Measurements from ENCODE around the gene SOX6. TPM values are rescaled to one million over a fixed set of nuclear protein-coding genes. Genes with fewer than 3 reads are reported as not detected.
A peak's percentile ranks its signal among the peaks of the same experiment; 100 is the strongest.

SOX6 gene
- total RNA-seq, 4 donors from 2014 or later = 0.29 to 20.5 (median 8.2) TPM

DNA sequence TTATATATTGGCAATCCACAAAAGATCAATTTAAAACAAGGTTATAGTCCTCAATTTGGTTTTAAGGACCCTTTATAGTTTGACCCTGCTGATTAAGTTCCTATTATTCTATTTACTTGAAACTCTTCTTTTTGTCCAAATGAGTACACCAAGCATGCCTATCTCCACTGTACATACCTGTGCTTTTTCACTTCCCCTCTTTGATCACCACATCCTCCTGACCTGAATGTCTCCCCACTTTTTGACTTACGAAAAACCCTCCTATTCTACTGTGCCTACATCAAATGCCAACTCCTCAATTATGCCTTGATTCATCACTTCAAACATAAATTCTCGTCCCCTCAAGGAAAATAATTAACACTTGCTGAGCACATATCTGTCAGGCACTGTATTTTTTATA lies 113.5 kb downstream of the SOX6 start:
- H3K4me3 ChIP-seq = no peak overlapping the region
- no peaks in the 10 kb centered on the region for H3K9me3 ChIP-seq
- no peak for TF ChIP-seq POLR2A (IDR thresholded peaks at IDR 0.05)
- TF ChIP-seq, protein P1, sequence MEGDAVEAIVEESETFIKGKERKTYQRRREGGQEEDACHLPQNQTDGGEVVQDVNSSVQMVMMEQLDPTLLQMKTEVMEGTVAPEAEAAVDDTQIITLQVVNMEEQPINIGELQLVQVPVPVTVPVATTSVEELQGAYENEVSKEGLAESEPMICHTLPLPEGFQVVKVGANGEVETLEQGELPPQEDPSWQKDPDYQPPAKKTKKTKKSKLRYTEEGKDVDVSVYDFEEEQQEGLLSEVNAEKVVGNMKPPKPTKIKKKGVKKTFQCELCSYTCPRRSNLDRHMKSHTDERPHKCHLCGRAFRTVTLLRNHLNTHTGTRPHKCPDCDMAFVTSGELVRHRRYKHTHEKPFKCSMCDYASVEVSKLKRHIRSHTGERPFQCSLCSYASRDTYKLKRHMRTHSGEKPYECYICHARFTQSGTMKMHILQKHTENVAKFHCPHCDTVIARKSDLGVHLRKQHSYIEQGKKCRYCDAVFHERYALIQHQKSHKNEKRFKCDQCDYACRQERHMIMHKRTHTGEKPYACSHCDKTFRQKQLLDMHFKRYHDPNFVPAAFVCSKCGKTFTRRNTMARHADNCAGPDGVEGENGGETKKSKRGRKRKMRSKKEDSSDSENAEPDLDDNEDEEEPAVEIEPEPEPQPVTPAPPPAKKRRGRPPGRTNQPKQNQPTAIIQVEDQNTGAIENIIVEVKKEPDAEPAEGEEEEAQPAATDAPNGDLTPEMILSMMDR (IDR thresholded peaks at IDR 0.05) = no peak
- H3K27ac ChIP-seq = no peak overlapping the region
- no peaks in the 10 kb centered on the region for H3K4me1 ChIP-seq
- no peak for DNase-seq
- no peaks in the 10 kb centered on the region for H3K27me3 ChIP-seq
- no peaks in the 10 kb centered on the region for H3K36me3 ChIP-seq
- intact Hi-C loops (cut with DNase I; ENCODE audit: low total_unique reads) = no loop called here

DNA sequence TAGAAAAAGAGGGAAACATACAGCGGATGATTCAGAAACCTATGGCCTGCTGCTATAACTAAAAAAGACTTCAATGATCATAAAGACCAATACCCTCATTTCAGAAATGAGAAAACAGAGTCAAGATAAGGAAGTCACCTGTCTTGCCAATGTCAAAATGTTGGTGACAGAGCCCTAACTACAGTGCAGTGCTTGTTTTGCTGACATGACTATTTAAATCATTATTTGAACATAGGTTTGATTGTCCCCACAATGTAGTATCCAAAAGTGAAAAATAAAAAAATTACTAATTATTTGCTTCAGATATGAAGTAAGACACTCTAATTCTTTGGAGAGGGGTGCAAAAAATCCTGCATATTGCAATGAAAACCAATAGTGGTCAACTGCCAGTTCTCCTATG lies 115.7 kb downstream of the SOX6 start:
- Histone ChIP-seq H3K27ac (no peak overlapping the region), H3K9me3 (no peaks in the 10 kb centered on the region), H3K4me3 (no peak overlapping the region), H3K27me3 (no peaks in the 10 kb centered on the region), H3K4me1 (no peaks in the 10 kb centered on the region), H3K36me3 (no peaks in the 10 kb centered on the region)
- intact Hi-C loops (cut with DNase I; ENCODE audit: low total_unique reads) = no loop called here
- TF ChIP-seq, protein P1 (IDR thresholded peaks at IDR 0.05) = no peak
- TF ChIP-seq POLR2A (IDR thresholded peaks at IDR 0.05) = no peak
- DNase-seq = no peak

DNA sequence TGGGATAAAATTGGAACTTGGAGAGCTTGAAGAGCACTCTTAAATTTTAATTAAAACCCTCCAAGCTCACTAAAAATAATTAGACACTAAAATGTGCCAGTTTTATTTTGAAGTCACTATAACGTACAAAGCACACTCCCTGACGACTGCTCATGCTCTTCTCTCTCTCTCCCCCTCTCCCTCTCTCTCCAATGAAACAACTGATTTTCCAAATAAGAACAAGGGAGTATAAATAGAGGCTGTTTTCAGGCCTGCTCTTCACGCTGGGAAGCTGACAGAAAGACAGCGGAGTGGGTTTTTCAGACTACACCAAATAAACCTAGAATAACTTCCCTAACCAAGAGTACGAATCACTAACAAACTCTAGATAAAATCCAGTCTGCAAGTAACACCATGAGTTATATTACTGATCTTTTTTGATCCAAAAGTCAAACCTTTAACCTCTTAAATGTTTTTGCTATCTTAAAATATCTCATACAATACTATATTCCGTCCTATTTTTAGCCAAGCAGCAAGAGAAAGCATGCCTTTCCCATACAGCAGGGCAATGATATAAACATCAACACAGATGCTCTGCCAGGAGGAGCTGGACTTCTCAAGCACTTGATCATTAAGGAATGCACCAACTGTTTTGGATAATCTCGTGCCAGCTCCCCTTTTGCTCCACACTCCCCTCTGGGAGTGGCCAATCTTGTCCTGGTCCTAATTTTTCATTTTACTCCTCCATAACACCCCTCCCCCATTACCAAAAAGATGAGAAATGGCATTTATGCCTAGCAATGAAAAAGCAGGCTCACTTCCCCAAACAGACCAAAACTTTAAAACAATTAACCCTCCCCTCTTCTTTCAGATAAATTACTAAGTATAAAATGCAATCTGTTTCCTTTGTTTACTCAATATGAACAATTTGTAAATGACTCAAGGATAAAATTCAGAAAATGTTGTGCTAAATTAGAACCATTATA lies 116.9 kb downstream of the SOX6 start:
- Histone ChIP-seq H3K36me3 (no peaks in the 10 kb centered on the region), H3K4me1 (no peaks in the 10 kb centered on the region), H3K9me3 (no peaks in the 10 kb centered on the region), H3K27me3 (no peaks in the 10 kb centered on the region), H3K4me3 (no peak overlapping the region), H3K27ac (peak overlapping the region in 1 of 2 donors; percentile 2)
- DNase-seq = no peak
- intact Hi-C loops (cut with DNase I; ENCODE audit: low total_unique reads) = no loop called here
- TF ChIP-seq, protein P1 (IDR thresholded peaks at IDR 0.05) = no peak

DNA sequence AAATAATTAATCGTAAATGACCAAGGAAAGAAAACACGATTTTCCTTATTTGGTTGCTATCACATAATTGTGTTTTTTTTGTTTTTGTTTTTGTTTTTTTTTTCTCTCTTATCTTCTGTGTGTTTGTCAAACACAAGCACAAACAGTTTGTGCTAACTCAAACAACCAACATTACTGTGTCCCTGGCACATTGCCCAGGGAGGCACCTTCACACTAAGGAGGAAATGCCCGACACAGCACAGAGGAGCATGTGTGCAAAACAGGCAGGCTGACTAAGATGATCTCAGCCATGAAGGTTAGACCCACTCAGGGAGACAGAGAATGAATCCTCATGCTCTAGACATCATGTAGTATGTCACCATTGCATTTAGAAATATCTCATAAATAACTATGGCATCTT lies 130.1 kb downstream of the SOX6 start:
- H3K4me1 ChIP-seq = no peaks in the 10 kb centered on the region
- intact Hi-C loops (cut with DNase I; ENCODE audit: low total_unique reads) = no loop called here
- peak in 1 of 2 donors; percentile 18 for DNase-seq
- H3K27ac ChIP-seq = no peak overlapping the region
- H3K9me3 ChIP-seq = no peaks in the 10 kb centered on the region
- no peak for TF ChIP-seq POLR2A (IDR thresholded peaks at IDR 0.05)
- TF ChIP-seq, protein P1 (IDR thresholded peaks at IDR 0.05) = no peak
- H3K4me3 ChIP-seq = no peak overlapping the region
- no peaks in the 10 kb centered on the region for H3K27me3 ChIP-seq
- H3K36me3 ChIP-seq = no peaks in the 10 kb centered on the region

DNA sequence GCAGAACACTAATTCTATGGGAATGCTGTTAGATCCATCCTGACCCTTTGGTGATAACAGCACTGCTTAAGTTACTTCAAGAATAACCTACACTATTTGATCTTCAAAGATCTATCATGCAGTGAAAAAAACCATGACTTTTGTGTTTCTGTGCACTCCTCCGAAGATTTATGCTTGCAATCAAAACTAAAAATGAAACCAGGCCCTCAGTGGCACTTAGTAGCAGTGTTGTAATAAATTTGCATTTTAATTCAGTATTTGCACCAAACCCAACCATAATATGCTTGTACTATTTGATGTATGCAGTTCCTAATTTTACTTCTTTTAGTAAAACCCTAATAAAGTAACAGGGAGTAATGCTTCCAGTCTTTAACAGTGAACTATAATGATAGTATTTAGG lies 130.7 kb downstream of the SOX6 start:
- Histone ChIP-seq H3K4me3 (no peak overlapping the region), H3K9me3 (no peaks in the 10 kb centered on the region), H3K4me1 (no peaks in the 10 kb centered on the region), H3K27ac (no peak overlapping the region), H3K27me3 (no peaks in the 10 kb centered on the region), H3K36me3 (no peaks in the 10 kb centered on the region)
- TF ChIP-seq POLR2A (IDR thresholded peaks at IDR 0.05) = no peak
- TF ChIP-seq, protein P1 (IDR thresholded peaks at IDR 0.05) = no peak
- intact Hi-C loops (cut with DNase I; ENCODE audit: low total_unique reads) = no loop called here
- no peak for DNase-seq

Data from uterus (tissue), 4 donors.